Astrocyte (in vitro differentiated cells and primary cell): ENCODE measurements around the gene TBC1D5.

Source experiments
- EZH2 ChIP-seq: IDR thresholded peaks from 2 replicates; pipeline ENCODE4 v1.6.1; 2012; ENCODE audit warnings: mild to moderate bottlenecking, low read length, inconsistent platforms; ENCODE audit not compliant: insufficient read depth
- TF ChIP-seq, protein P1 (sequence below): IDR thresholded peaks from 2 replicates; pipeline ENCODE4 v1.5.1; 2011; ENCODE audit warnings: low read depth, mild to moderate bottlenecking, inconsistent platforms, low read length, moderate library complexity; ENCODE audit not compliant: insufficient read depth

DNA sequence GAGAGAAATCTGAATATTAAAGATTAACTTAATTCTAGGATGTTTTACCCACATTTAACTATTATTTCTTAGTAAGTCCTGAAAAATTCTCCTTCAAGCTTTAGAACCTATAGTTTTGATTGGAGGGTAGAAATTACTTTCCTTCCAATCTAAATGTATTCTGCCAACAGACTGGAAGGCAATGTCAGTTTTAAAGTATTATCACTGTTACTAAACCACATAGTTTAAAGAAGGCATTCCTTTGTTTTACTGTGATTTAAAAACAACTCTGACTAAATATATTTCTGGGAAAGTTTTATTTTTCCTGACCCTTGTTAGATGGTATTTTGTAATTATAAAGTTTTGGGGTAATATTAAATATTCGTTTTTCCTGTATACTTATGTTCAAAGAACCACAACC lies 382.5 kb downstream of the TBC1D5 start:
- TF ChIP-seq, protein P1, sequence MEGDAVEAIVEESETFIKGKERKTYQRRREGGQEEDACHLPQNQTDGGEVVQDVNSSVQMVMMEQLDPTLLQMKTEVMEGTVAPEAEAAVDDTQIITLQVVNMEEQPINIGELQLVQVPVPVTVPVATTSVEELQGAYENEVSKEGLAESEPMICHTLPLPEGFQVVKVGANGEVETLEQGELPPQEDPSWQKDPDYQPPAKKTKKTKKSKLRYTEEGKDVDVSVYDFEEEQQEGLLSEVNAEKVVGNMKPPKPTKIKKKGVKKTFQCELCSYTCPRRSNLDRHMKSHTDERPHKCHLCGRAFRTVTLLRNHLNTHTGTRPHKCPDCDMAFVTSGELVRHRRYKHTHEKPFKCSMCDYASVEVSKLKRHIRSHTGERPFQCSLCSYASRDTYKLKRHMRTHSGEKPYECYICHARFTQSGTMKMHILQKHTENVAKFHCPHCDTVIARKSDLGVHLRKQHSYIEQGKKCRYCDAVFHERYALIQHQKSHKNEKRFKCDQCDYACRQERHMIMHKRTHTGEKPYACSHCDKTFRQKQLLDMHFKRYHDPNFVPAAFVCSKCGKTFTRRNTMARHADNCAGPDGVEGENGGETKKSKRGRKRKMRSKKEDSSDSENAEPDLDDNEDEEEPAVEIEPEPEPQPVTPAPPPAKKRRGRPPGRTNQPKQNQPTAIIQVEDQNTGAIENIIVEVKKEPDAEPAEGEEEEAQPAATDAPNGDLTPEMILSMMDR = no peak
- no peak for TF ChIP-seq EZH2
